HG02763 (cell line): ENCODE data around the gene KAT2A.

Source experiments
- ATAC-seq: cut with Tn5 transposase; IDR thresholded peaks from one replicate; pipeline ENCODE4 v1.9.1; 2021; ENCODE audit warnings: mild to moderate bottlenecking, moderate library complexity; ENCODE audit not compliant: unreplicated experiment

The KAT2A gene

DNA sequence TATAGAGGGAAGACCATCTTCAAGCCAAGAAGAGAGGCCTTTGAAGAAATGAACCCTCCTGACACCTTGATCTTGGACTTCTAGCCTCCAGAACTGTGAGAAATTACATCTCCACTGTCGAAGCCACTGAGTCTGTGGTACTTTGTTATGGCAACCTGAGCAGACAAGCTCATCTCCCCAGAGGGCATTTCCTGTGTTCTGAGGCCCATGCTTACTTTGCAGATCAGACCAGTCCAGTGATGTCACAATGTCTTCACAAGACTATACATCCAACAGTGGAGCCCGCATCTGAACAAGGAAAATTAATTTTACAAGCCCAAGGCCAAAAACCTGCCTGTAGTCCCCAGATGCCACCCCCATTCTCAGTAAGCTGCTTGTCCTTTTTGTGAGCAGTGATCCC lies 56.0 kb downstream of the KAT2A start:
- ATAC-seq: no peak
